ENCODE results near the gene ADAM30. TPM values are rescaled to one million over a fixed set of nuclear protein-coding genes. Genes with fewer than 3 reads are reported as not detected.

The ADAM30 gene
- total RNA-seq, 1 donor from 2014 or later: not detected

DNA sequence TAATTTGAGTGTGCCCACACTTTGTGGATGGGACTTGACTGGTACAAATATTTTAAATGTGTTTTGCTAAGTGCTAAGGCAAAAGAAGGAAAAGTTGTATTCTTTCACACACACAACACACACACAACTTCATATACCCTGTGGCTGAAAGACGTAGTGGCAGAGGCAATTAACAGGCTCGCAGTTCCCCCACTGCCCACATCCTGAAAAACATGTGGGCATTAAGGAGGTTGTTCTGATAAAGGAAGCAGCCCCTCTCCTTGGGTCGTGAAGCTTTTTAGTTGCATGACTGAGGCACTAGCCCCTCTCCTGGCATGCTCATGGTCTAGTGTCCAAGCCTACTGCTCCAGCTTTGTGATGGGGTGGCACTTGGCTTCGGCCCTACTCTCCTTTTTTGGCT lies 14.3 kb upstream of the ADAM30 start:
- Histone ChIP-seq H3K27me3 (no peaks in the 10 kb centered on the region), H3K4me1 (peaks cover 9% of the 10 kb centered on the region), H2AFZ (replicated peaks) (no peak overlapping the region), H3F3A (ENCODE audit: low read depth) (no peaks in the 10 kb centered on the region), H3K4me2 (peak overlapping the region; percentile 44), H4K20me1 (ENCODE audit: low read depth) (no peaks in the 10 kb centered on the region), H3K36me3 (no peaks in the 10 kb centered on the region), H3K27ac (no peak overlapping the region), H3K4me3 (no peak overlapping the region), H3K9ac (no peak overlapping the region), H3K79me2 (ENCODE audit: low read depth) (no peaks in the 10 kb centered on the region), H3K9me3 (ENCODE audit: low read depth) (no peaks in the 10 kb centered on the region)
- no peak for DNase-seq (ENCODE audit: low spot score)
- H3K4me1 Mint-ChIP-seq: no peaks in the 10 kb centered on the region
- H3K9me3 Mint-ChIP-seq: peaks cover 6% of the 10 kb centered on the region
- peaks cover 3% of the 10 kb centered on the region for H3K27me3 Mint-ChIP-seq (ENCODE audit: insufficient read depth, low read depth)
- no peak overlapping the region for H3K4me3 Mint-ChIP-seq
- TF ChIP-seq, protein P1, sequence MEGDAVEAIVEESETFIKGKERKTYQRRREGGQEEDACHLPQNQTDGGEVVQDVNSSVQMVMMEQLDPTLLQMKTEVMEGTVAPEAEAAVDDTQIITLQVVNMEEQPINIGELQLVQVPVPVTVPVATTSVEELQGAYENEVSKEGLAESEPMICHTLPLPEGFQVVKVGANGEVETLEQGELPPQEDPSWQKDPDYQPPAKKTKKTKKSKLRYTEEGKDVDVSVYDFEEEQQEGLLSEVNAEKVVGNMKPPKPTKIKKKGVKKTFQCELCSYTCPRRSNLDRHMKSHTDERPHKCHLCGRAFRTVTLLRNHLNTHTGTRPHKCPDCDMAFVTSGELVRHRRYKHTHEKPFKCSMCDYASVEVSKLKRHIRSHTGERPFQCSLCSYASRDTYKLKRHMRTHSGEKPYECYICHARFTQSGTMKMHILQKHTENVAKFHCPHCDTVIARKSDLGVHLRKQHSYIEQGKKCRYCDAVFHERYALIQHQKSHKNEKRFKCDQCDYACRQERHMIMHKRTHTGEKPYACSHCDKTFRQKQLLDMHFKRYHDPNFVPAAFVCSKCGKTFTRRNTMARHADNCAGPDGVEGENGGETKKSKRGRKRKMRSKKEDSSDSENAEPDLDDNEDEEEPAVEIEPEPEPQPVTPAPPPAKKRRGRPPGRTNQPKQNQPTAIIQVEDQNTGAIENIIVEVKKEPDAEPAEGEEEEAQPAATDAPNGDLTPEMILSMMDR (IDR thresholded peaks at IDR 0.05): no peak
- no peak for TF ChIP-seq EZH2phosphoT487 (IDR thresholded peaks at IDR 0.05)
- TF ChIP-seq EZH2 (IDR thresholded peaks at IDR 0.05): no peak
- peaks cover 26% of the 10 kb centered on the region for H3K36me3 Mint-ChIP-seq
- H3K27ac Mint-ChIP-seq: no peak overlapping the region

DNA sequence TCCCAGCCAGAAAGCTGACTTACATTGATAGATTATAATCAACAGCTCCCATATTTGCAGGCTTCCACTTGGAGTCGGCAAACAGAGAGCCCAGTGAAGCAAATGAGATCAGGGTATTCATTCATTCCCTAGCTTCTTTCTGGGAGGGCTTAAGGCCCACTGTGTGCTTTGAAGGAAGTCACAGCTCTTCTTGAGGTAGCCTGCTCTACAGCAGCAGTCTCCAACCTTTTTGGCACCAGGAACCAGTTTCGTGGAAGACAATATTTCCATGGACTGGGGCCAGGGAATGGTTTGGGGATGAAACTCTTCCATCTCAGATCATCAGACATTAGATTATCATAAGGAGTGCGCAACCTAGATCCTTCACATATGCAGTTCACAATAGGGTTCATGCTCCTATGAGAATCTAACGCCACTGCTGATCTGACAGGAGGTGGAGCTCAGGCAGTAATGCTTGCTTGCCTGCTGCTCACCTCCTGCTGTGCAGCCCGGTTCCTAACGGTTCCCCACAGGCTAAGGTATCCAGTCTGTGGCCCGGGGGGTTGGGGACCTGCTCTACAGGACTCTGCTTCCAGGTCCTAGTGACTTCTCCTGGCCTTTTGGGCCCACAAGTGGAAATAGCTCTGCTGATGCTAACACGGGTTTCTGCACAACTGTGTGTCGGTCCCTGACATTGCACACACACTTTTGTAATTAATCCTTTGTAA lies 13.7 kb upstream of the ADAM30 start:
- peaks cover 6% of the 10 kb centered on the region for H3K9me3 Mint-ChIP-seq
- DNase-seq (ENCODE audit: low spot score): no peak
- peaks cover under 1% of the 10 kb centered on the region for H3K27me3 Mint-ChIP-seq (ENCODE audit: insufficient read depth, low read depth)
- Histone ChIP-seq H3K79me2 (ENCODE audit: low read depth) (no peaks in the 10 kb centered on the region), H3K27me3 (no peaks in the 10 kb centered on the region), H3K9me3 (ENCODE audit: low read depth) (no peaks in the 10 kb centered on the region), H3K9ac (no peak overlapping the region), H3K4me2 (peak overlapping the region; percentile 44), H3F3A (ENCODE audit: low read depth) (no peaks in the 10 kb centered on the region), H3K4me3 (no peak overlapping the region), H2AFZ (replicated peaks) (no peak overlapping the region), H3K36me3 (no peaks in the 10 kb centered on the region), H3K4me1 (peaks cover 9% of the 10 kb centered on the region), H4K20me1 (ENCODE audit: low read depth) (no peaks in the 10 kb centered on the region), H3K27ac (no peak overlapping the region)
- H3K4me1 Mint-ChIP-seq: no peaks in the 10 kb centered on the region
- TF ChIP-seq, protein P1 (IDR thresholded peaks at IDR 0.05): no peak
- no peak for TF ChIP-seq EZH2 (IDR thresholded peaks at IDR 0.05)
- no peak for TF ChIP-seq EZH2phosphoT487 (IDR thresholded peaks at IDR 0.05)
- no peak overlapping the region for H3K27ac Mint-ChIP-seq
- peaks cover 20% of the 10 kb centered on the region for H3K36me3 Mint-ChIP-seq
- no peak overlapping the region for H3K4me3 Mint-ChIP-seq

DNA sequence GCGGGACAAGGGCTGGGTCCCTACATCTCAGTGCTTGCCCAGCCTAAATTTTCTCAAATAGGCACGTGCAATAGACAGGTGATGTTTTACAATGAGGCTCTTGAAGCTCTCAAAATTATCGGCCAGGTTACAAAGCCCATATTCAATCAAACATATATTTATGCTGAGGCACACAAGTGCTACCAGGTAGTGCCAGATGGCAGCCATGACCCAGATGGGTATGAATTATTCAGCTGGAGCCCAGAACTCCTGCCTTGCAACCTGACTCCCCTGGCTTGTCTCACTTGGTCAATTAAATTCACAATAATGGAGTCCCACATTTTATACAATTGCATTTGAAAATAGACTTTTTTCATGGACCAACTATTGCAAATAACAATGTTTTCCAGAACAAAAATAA lies 12.3 kb upstream of the ADAM30 start:
- DNase-seq (ENCODE audit: low spot score): no peak
- no peak overlapping the region for H3K27ac Mint-ChIP-seq
- Histone ChIP-seq H3K4me1 (peaks cover 9% of the 10 kb centered on the region), H3K27ac (no peak overlapping the region), H3K9ac (no peak overlapping the region), H3K27me3 (no peaks in the 10 kb centered on the region), H4K20me1 (ENCODE audit: low read depth) (no peaks in the 10 kb centered on the region), H3K4me2 (no peak overlapping the region), H3K4me3 (no peak overlapping the region), H2AFZ (replicated peaks) (no peak overlapping the region), H3K36me3 (no peaks in the 10 kb centered on the region), H3K9me3 (ENCODE audit: low read depth) (no peaks in the 10 kb centered on the region), H3F3A (ENCODE audit: low read depth) (no peaks in the 10 kb centered on the region), H3K79me2 (ENCODE audit: low read depth) (no peaks in the 10 kb centered on the region)
- peaks cover 4% of the 10 kb centered on the region for H3K4me1 Mint-ChIP-seq
- TF ChIP-seq EZH2phosphoT487 (IDR thresholded peaks at IDR 0.05) (no peak), EZH2 (IDR thresholded peaks at IDR 0.05) (no peak)
- TF ChIP-seq, protein P1 (IDR thresholded peaks at IDR 0.05): no peak
- peaks cover 6% of the 10 kb centered on the region for H3K9me3 Mint-ChIP-seq
- no peaks in the 10 kb centered on the region for H3K27me3 Mint-ChIP-seq (ENCODE audit: insufficient read depth, low read depth)
- no peak overlapping the region for H3K4me3 Mint-ChIP-seq
- H3K36me3 Mint-ChIP-seq: peaks cover 10% of the 10 kb centered on the region

Data from neural progenitor cell (in vitro differentiated cells).